Suppressor macrophage treated with lipopolysaccharide for 1 hour (primary cell): ENCODE measurements around the gene KDM5C.
"Not testable (repeated sequence)": the region's sequence is repeated elsewhere in the genome, so short reads cannot be mapped to it uniquely, and the experiment has no call there.

Experiments
- DNase-seq, 3 donors: peaks; one replicate each; pipeline ENCODE4 v3.0.0-alpha.2; 2020 to 2022

The KDM5C gene

DNA sequence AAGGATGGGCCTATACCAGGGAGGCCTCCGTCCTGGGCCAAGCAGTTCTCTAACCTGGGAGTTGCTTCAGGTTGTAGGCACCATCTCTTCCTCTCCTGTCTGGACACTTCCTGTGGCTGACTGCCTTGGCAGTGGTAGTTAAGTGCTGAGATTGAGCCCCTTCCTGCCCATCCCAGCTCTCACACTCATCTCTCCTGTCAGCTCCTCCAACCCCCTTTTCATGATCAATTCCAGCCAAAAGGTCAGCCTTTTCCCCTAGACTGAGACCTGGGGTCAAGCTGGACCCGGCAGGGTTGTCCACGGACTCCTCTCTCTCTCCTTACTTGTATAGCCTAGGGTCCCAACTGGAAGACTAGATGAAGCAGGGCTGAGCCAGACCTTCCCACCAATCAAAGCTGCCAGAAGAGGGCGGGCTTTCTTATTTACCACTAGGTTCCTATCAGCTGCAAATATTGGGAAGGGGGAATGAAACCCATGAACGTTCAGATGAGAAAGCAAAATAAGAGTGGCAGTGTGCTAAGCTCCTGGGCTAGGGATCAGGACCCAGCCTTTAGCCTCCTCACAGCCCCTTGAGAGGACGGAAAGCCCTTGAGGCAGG lies 34.5 kb downstream of the KDM5C start:
- DNase-seq: no peak

DNA sequence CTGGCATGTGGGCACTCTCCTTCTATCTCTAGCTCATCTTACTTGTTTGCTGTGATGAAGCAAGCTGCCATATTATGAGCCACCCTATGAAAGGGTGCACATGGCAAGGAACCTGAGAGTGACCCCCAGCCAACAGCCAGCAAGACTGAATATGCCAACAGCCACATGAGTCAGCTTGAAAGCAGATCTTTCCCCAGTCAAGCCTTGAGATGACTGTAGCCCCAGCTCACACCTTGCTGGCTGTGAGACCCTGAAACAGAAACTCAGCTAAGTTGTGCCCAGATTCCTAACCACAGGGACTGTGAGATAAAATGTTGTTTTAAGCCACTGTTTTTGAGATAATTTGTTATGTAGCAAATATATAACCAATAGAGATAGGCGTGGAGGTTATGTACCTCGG lies 36.2 kb downstream of the KDM5C start:
- no peak for DNase-seq

- no peak for DNase-seq
Observed at GRCh38 chrX:53186351-53186750, 38.7 kb downstream of the KDM5C start.

- no peak for DNase-seq
Observed at GRCh38 chrX:53184836-53185235, 40.2 kb downstream of the KDM5C start.

- DNase-seq: no peak
Observed at GRCh38 chrX:53171356-53171755, 53.7 kb downstream of the KDM5C start.

DNA sequence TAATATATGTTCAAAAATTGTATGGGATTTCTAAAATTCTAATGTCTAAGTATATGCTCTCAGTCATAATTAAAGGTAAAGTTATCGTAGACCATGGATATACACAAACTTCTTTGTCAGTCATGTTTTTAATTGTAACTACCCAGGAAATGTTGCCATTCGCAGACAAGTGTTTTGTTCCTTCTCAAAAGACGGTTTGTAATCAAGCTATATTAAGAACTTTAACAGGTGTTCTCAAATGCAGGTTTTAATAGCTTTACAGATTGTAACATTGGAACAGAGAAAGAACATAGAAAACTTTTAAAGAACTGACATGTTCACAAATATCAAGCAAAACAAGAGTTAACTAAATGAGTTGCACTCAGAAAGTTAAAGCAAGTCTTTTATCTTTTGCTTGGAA lies 58.9 kb downstream of the KDM5C start:
- DNase-seq: no peak

DNA sequence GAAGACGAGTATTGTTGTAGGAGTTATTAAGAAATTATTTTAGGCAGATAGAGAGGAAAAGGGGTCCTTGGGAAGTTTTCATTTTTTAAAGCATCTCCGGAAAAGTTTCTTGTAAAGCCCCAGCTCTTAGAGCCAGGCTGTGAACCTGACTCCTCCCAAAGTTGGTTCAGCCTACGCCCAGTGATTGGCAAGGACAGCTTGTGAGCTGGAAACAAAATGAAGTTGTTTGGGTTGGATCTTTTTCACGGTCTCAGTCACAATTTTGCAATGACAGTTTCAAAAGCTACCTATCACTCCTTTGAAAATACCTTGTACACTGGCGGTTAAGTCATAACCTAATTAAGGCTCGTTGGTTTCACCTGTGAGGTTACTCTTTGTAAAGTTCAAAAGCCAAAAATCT lies 60.4 kb downstream of the KDM5C start:
- not testable (repeated sequence) for DNase-seq

GRCh38 chrX:53163436-53163835 lies 61.6 kb downstream of the KDM5C start:
- DNase-seq: no peak

- no peak for DNase-seq
Observed at GRCh38 chrX:53160297-53160983, 64.6 kb downstream of the KDM5C start.

- DNase-seq: no peak
Observed at GRCh38 chrX:53159184-53159583, 65.8 kb downstream of the KDM5C start.

- no peak for DNase-seq
Observed at GRCh38 chrX:53156207-53156596, 68.8 kb downstream of the KDM5C start.

- no peak for DNase-seq
Observed at GRCh38 chrX:53155512-53156206, 69.3 kb downstream of the KDM5C start.

DNA sequence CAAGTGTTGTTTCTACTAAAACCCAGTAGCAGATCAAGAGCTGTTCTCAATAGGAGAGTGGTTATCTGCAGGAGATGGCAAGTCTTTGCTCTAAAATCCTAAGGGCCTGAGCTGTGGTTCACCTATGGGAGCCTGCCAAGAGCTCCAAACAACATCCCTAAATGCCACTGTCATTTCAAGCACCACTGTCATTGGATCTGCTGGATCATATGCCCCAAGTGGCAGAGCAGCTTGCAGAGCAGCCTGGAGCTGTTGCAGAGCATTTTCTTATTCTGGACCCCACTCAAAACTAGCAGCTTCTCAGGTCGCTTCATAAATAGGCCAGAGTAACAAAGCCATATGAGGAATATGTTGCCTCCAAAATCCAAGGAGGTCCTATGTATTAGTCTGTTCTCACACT lies 71.4 kb downstream of the KDM5C start:
- no peak for DNase-seq
